SK-N-MC (cell line): Measurements from ENCODE around the gene CARD6.
A peak's percentile ranks its signal among the peaks of the same experiment; 100 is the strongest.

ENCODE experiments used
- EZH2 ChIP-seq: fragments of 200-600 bp; sonication (generic); IDR thresholded peaks from one replicate; pipeline ENCODE4 v1.6.1; 2017; ENCODE audit warnings: antibody characterized with exemption
- POLR2AphosphoS5 ChIP-seq: IDR thresholded peaks from 2 replicates; pipeline ENCODE4 v1.6.1; 2012; ENCODE audit warnings: mild to moderate bottlenecking, low read depth, low read length, borderline replicate concordance

- TF ChIP-seq POLR2AphosphoS5 (peak; percentile 10), EZH2 (no peak)
Measured at GRCh38 chr5:40828690-40829661, 12.2 kb upstream of the CARD6 start.
